Stimulated activated CD8-positive, alpha-beta memory T cell treated with anti-CD3 and anti-CD28 coated beads, Interleukin-15, amount 100 ng/mL, for 4 hours (primary cell): Measurements from ENCODE around the gene IFT88.
A peak's percentile ranks its signal among the peaks of the same experiment; 100 is the strongest.

Experiments
- DNase-seq, 2 donors: peaks; one replicate each; pipeline ENCODE4 v3.0.0-alpha.2; 2020; ENCODE audit warnings: low read depth in 2 of 2

IFT88 gene

GRCh38 chr13:20566898-20567874 lies at the start of gene IFT88:
IFT88 (plus strand) TSS chr13:20567157; CDS start chr13:20574386, 7,229 bp downstream.
- DNase-seq, result peak; percentile 61 to 70

DNA sequence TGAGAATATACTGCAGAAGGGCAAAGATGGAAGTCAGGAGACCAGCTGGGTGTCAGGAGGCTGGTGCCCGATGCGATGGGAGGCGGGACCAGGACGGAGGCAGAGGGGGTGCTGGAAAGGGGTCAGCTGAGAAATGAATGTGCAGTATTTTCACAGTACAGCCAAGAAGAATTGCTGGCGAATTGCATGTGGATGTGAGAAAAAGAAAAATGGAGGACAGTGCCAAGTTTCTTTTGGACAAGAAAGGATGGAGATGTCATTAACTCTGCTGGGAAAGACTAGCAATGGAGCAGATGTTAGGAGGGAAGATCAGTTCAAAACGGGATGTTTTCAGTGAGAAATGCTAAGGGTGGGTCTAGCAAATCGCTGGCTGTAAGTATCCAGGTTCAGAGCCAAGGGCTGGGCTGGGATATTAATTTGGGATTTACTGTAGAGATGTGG lies 48.3 kb upstream of the IFT88 start:
- DNase-seq, result no peak

GRCh38 chr13:20519875-20520274 lies 47.1 kb upstream of the IFT88 start:
- no peak for DNase-seq

DNA sequence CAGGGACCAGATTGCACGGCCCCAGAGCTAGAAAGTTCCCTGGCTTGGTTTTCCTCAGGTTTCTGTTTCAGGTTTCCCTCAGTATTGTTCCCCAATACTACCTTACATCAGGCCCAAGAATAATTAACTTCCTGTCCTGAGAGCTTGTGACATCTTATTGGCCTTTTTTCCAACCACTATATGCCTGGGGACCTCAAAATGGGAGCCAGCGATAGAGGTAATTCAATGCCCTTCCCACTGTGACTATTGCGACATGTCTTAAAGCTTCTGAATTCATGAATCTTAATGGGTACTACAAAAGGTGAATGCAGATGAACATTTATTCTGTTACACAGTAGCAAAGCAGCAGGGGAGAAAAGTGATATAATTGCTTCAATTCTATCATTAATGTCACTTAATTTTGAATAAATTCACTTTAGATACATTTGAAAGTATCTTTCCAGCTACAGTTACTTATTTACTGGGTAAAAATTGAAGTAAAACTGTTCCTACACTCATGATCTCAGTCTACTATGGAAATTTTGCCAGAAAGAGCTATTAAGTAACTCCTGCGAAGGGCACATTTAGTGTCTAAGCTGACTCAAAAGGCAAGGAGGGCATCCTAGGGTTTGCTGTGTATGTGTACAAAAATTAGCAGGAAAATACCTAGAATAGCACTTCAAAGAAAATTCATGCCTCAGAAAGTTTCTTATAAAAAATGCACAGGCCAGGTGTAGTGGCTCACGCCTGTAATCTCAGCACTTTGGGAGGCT lies 45.4 kb upstream of the IFT88 start:
- DNase-seq, result no peak

GRCh38 chr13:20525144-20525600 lies 41.8 kb upstream of the IFT88 start:
- DNase-seq, result no peak

DNA sequence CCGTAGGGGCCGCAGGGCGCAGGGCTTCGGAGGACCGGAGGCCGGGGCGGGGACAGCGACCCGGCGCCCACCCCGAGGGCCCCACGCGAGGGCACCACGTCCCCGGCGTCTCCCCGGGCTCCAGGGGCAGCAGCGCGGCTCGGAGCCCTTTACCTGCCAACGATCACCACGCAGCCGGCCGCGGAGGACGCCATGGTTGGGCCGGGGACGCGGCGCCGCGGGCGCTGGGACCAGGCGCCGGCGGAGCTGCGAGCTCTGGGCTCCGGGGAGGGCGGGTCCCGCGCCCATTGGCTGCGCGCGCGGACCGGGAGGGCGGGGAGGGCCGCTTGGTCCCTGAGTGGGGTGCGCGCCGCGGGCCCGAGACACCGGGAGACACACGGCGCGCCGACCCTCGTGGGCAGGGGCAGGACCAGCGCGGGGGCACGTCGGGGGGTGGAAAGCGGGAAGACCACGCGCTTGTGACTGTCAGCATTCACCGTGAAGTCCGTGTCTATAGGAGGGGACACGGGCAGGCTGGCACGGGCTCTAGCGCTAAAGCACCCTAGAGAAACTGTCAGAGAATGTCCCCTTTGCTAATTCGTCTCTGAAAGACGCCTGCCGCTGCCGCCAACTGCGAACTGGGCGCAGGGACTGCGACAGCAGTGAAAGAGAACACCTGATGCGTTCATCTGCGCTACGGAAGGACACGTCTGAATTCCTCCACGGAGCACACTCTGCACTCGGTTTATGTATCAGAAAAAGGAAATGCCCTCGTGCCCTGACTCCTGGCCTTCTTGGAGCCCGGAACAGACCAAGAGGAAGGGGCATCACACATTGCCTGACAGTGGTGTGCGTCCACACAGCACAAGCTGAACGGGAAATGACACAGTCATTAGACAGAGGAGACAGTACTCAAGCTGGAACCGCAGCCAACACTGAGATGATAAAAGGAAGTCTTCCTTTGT lies 41.1 kb upstream of the IFT88 start, which contains the start of gene CRYL1:
Gene CRYL1 (minus strand): TSS at position 257 of the 944 bp plus-strand sequence. CDS start 63 bp downstream, at position 194.
- peak; percentile 30 to 64 for DNase-seq

- no peak for DNase-seq
Measured at GRCh38 chr13:20526664-20527063, 40.3 kb upstream of the IFT88 start.

DNA sequence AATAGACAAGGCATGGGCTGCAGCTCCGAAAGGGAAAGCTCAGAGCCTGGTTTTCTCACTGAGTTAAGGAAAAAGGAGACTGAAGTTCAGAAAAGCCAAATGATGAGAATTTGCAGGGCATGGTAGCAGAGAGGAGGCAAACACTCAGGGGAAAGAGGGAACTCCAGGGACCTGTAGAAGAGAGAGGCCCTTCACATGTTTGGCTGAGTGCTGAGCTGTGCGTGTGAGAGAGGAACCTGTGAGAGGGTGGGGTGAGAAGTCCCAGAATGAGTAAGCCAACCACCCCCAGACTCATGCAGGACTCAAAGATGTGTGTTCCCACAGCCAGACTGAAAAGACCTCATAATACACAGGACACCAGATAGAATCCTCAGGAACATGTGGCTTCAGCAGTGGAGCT lies 38.5 kb upstream of the IFT88 start:
- no peak for DNase-seq

DNA sequence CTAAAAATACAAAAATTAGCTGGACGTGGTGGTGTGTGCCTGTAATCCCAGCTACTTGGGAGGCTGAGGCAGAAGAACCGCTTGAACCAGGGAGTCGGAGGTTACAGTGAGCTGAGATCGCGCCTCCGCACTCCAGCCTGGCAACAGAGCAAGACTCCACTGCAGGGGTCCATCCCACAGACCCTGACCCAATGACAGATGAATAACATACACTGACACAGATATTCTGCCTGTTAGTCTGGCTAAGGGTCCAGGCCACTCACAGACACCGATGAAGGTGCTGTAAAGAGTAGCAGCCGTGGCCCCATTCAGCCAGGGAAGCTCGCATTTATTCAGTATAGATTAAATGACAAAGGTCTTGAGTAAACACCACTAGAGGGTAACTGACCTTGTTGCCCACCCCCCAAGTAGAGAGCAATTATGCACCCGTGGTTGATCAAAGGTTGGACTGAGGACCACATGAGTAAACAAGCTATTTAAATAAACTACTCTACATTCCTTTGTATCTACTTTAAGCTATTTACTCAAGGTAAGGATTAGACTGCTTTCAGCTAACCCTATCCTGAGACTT lies 32.8 kb upstream of the IFT88 start:
- no peak for DNase-seq

- no peak for DNase-seq
Measured at GRCh38 chr13:20536992-20537391, 30.0 kb upstream of the IFT88 start.

- DNase-seq, result no peak
Measured at GRCh38 chr13:20544201-20544923, 22.6 kb upstream of the IFT88 start.

DNA sequence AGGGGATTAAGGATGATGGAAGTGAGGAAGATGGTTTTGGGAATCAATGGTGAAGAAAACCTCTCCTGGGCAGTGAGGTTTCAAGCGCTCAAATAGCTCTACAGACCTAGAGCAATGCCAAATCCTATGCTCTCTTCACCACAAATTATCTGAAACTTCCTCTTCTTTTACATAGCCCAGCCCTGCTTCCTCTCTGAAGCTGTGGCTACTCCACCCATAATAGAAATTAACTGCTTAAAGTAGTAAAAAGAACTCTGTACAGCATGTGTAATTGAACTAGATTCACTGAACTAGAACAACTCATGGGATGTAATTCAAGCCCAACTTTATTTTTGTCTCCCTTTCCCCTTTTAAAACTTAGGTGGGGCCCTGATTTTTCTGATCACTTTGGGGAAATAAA lies 20.4 kb upstream of the IFT88 start:
- DNase-seq, result no peak

- DNase-seq, result no peak
Measured at GRCh38 chr13:20547479-20547908, 19.5 kb upstream of the IFT88 start.

DNA sequence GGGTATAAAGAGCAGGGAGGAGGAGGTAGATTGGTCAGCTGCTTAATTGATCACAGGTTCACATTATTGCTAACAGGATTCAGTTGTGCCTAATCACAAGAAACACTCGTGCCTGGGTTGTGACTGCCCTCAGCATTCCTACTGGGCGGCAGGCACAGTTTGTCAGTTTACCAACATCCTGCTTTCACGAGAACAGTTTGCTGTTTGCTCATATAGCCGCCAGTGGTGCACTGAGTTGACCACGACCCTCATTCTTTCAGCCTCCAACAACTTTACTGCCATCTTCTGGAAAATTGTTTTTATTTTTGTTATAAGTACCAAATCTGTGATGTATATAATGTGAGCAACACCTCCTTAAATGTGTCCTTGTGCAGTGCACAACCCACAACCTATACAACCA lies 16.2 kb upstream of the IFT88 start:
- no peak for DNase-seq

- no peak for DNase-seq
Measured at GRCh38 chr13:20553311-20553710, 13.6 kb upstream of the IFT88 start.

DNA sequence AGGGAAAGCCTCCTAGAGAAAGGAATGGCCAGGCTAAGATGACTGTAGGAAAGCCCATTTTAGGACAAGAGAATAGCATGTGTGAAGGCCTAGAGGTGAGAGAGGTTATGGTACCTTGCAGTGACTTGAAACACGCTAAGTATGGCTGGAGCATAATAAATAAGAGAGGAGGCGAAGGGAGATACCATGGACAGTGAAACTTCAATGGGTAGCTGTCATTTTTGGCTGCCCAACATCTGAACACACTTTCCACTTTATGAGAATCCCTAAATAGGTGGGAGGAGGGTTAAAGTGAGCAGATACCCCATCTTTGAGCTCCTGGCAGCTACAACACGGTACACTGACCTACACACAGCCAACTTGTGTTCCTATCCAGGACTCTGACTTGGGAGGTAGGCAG lies 8.0 kb upstream of the IFT88 start:
- DNase-seq, result no peak

DNA sequence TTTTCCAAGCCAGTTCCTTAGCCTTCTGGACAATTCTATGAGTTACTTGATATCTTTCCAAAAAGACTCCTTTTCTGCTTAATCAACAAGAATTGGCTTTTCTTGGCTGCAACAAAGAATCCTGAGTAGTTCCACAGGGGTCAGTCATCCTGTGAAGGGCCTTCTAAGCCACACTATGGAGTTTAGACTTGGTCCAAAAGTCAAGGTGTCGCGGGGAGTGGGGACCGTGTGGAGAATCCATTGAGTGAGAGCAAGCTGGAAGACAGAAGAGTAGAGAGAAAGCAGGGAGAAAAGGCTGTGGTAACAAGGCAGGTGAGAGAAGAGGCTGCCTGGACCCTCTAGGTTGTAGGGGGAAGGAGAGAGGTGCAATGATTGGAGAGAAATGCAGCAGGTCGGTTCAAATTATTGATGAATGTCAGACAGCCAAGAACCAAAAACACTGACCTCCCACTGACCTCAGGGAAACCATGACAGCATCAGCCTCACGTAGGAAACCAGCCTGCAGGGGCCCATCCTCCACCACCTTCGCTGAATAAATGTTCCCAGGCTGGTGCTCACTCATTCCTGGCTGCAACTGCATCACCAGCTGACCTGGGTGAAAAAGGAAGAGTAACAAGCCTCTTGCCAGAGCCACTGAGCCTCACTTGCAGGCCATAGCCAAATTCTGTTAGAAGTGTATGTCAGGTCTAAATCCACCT lies 7.1 kb upstream of the IFT88 start:
- no peak for DNase-seq

DNA sequence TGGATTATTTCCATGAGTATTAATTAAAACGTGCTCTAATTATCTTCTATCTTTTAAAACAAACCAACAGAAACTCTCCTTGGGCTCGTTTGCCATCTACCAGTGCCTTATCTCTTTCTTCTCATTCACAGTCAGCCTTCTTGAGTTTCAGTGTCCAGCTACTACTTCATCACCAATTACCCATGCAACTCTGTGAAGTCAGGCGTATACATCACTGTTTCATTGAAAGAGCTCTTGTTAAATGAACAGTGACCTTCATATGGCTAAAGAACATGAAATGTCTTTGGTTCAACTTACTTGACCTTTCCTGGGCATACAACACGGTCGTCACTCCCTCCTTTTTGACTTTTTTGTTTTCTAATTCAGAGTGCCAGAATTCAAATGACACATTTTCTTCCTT lies 5.2 kb upstream of the IFT88 start:
- DNase-seq, result no peak

- DNase-seq, result no peak
Measured at GRCh38 chr13:20565115-20565736, 1.7 kb upstream of the IFT88 start.
